GM18868 (cell line): ENCODE measurements around the gene MEST.
"Not testable (repeated sequence)": the region's sequence is repeated elsewhere in the genome, so short reads cannot be mapped to it uniquely, and the experiment has no call there.

Experiments used
- ATAC-seq: cut with Tn5 transposase; IDR thresholded peaks from one replicate; pipeline ENCODE4 v1.9.1; 2021; ENCODE audit warnings: mild to moderate bottlenecking, moderate library complexity; ENCODE audit not compliant: unreplicated experiment

MEST gene, protein sequence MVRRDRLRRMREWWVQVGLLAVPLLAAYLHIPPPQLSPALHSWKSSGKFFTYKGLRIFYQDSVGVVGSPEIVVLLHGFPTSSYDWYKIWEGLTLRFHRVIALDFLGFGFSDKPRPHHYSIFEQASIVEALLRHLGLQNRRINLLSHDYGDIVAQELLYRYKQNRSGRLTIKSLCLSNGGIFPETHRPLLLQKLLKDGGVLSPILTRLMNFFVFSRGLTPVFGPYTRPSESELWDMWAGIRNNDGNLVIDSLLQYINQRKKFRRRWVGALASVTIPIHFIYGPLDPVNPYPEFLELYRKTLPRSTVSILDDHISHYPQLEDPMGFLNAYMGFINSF

DNA sequence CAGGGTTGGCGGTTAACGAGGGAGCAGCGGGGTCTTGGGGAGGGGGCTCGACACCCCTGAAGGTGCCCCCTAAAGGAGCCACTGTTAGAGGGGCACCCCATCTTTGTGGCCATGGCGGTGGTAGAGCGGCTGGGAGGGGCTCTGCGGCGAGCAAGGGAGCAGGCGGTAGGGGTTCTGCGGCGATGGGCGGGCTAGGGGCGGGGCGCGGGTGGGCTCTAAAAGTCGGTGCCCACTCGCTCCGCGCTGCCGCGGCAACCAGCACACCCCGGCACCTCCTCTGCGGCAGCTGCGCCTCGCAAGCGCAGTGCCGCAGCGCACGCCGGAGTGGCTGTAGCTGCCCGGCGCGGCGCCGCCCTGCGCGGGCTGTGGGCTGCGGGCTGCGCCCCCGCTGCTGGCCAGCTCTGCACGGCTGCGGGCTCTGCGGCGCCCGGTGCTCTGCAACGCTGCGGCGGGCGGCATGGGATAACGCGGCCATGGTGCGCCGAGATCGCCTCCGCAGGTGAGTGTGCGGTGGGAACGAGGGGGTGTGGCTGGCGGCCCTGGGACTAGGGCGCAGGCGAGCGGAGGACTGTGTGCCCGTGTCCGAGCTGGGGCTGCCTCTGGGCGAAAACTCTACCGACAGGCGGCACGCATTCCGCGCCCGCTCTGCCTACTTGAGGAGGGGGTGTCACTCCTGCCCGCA, at the start of gene MEST:
Gene MEST (plus strand): TSS at position 245 of the 682 bp plus-strand sequence. CDS start 229 bp downstream, at position 474.
- ATAC-seq = no peak

DNA sequence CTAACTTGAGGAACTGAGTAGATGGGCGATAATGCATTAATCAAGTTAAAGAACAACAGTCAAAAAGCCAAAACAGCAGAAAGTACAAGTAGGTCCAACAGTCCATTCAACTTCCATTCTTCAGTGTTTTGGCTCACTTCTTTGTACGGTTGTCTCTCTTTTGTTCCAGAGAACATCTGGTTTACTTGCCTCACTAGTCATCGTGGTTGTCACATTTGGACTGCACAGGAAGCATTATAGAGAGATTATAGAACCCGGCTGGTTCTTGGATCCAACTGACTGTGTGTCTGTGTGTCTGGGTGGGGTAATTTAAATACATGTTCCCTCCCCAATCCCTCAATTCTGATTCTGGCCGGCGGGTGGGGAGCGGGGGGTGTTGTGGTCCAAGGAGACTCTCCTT, 49.3 kb upstream of the MEST start:
- ATAC-seq = no peak

DNA sequence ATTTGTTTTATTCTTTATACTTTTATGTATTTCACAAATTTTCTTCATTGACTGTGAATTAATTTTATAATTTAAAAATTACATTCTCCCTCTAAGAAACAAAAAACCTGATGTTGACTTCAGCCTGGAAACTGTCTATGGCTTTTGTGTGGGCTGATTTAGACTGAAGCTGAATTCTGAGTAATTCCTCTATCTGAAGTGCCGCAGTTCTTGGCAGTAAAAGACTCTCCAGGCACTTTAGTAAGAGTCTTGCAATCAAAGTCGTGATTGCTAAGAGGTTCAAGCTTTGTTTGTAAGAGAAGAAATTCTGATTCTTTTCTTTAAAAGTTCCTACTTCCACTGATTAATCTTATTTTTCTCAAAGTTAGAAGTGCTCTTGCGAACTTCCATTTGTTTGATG, 47.7 kb upstream of the MEST start:
- ATAC-seq = no peak

DNA sequence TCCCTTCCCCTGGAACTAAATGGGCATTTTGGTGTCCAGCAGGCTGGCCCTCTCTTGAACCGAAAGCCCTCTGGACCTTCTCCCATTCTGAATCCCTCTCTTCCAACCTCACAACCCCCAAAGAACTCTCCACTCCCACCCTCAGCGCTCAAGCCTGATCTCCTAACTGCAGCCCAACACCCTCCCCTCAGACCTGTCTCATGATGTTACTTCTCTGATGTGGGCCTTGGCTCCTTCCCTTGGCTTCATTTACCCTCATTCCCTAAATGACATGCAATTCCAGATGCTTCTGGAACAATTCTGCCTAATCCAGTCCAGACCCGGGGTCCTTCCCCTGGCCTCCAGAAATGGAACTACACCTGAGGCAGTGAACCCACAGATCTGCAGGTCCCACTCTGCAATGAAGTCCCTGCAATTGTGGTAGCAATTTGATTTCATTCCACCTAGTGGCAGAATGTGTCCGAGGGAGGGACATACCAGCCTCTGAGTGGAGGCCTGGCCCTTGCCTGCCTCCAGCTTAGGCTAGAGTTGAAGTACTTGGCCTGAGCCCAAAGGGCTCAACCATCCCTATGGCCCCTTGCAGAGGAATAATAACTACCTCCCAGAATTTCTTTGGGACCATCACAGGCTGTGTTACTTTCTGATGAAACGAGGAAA, 47.0 kb upstream of the MEST start:
- ATAC-seq = no peak

DNA sequence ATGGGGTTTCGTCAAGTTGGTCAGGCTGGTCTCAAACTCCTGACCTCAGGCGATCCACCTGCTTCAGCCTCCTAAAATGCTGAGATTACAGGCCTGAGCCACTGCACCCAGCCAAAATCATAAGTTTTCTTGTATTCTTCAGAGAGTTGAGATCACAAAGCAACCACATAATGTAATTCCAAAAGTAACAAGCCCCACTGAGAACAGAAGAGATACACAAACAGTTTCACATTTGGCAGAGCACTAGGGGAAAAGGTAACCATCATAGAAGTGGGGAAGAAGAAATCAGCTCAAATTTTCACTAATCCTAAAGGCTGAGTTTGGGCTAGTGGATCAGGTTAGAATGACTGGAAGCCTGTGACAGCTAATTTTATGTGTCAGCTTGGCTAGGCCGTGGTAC, 45.6 kb upstream of the MEST start:
- ATAC-seq = no peak

DNA sequence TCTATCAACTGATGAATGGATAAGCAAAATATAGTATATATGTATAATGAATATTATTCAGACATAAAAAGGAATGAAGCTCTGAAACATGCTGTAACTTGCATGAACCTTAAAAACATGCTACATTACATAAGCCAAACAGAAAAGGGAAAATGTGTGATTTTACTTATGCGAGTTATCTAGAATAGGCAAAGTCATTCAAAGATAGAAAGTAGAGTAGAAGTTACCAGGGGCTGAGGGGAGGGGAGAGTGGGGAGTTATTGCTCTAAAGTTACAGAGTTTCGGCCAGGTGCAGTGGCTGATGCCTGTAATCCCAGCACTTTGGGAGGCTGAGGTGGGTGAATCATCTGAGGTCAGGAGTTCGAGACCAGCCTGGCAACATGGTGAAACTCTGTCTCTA, 40.5 kb upstream of the MEST start:
- not testable (repeated sequence) for ATAC-seq

DNA sequence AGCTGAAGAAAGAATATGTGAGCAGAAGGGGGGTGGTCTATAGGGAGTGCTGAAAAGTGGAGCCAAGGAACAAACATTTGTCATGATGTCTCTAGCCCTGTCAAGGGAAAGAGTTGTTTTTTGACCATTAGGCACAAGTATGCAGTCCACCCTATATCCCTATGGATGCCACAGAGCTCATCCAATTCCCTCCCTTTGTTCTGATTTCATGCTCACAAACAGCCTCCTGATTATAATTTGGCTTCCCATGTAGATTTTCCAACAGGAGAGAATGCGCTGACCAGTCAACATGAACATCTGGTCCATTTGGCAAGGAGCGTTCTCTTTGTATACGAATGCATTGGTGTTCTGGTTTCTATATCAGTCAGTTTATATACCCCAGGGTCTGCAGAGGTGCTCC, 38.9 kb upstream of the MEST start:
- ATAC-seq = no peak

DNA sequence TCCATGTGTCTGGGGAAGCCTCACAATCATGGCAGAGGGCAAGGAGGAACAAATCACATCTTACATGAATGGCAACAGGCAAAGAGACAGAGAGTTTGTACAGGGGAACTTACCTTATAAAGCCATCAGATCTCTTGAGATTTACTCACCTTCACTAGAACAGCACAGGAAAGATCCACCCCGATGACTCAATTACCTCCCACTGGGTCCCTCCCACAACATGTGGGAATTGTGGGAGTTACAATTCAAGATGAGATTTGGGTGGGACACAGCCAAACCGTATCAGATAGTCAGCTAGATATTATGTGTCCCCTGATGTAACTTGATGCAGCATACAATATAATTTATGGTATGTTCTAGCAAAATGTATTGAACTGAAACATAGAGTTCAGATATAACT, 36.9 kb upstream of the MEST start:
- ATAC-seq = no peak

DNA sequence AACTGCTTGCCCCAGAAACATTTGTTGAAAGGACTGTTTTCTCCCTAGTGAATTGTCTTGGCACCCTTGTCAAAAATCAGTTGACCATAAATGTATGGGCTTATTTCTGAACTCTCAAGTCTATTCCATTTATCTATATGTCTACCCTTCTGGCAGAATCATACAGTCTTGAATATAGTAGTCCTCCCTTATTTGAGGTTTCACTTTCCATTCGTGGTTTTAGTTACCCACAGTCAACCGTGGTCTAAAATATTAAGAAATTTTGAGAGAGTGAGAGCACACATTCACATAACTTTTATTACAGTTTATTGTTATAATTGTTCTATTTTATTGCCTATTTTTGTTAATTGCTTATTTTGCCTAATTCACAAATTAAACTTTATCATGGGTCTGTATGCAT, 33.6 kb upstream of the MEST start:
- no peak for ATAC-seq

DNA sequence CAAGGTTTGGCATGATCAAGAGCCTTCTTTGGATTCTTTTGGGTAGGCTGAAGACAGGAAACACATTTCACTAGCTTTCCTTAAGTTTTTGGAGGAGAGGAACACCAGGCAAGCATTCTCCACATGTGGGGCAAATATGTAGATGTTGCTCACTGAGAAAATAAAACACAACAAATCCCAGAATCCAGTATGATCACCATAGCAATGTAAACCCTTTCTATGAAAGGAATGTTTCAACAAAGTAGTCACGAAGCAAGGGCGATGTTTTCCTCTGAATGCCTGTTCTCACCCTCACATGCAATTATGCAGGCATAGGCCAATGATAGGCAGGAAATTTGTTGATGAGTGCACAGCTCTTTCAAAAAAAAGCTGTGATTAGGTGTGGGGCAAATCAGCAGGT, 30.6 kb upstream of the MEST start:
- no peak for ATAC-seq

DNA sequence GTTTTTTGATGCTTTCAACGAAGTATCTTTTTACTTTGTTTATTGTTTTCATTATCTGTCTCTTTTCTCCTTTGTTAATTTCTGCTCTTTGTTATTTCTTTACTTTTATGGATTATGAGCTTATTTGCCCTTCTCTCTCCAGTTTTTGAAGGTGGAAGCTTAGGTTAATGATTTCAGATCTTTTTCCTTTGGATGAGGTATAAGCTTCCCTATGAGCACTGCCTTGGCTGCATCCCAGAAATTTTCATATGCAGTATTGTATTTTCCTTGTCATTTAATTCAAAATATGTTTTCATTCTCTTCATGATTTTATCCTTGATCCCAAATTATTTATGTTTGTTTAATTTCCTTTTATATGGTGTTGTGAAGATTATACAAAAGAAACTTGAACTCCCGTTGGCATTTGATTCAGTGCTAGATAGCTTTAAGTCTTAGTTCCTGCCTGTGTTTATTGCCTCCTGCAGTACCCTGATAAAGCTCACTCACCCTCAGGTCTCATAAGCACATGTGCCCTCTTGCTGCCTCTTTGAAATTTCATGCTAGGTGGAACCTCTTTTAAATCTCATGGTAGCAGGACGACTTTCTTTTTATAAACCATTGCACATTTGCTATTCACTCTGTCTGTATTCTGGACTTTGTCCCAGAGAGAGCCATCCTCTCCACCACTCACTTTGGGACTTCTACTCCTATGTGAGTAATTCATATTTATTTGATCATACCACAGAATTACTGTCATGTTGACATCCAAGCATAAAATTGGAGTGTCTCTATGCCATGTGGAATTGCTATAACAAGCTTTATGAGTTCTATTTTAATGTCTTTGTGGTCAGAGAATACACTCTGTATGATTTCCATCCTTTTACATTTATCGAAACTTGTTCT, 28.1 kb upstream of the MEST start:
- ATAC-seq = no peak

DNA sequence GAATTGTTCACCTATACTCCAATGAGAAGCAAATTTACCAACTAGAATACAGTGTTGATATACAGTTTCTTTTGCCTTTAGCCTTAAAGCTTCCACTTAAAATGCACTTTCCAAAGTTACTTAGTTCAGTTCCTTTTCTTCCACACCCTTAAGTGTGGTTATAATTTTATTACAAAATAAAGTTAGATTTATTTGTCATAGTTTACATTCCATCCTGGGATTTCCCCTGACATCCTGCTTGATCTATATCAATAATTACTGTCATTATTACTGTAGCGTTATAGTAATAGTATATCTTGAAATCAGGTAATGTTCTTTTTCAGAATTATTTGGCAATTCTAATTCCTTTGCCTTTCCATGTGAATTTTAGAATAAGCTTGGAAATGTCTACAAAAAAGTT, 23.3 kb upstream of the MEST start:
- no peak for ATAC-seq

DNA sequence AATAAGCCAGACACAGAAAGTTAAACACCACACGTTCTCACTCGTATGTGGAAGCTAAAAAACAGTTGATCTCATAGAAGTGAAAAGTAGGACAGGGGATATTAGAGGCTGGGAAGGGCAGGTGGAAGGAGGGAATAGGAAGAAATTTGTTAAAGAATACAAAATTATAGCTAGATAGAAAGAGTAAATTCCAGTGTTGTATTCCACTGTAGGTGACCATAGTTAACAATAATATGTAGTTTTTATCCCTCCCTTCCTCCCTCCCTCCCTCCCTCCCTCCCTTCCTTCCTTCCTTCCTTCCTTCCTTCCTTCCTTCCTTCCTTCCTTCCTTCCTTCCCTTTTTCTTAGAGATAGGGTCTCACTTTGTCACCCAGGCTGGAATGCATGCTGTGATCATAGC, 19.9 kb upstream of the MEST start:
- ATAC-seq = no peak

DNA sequence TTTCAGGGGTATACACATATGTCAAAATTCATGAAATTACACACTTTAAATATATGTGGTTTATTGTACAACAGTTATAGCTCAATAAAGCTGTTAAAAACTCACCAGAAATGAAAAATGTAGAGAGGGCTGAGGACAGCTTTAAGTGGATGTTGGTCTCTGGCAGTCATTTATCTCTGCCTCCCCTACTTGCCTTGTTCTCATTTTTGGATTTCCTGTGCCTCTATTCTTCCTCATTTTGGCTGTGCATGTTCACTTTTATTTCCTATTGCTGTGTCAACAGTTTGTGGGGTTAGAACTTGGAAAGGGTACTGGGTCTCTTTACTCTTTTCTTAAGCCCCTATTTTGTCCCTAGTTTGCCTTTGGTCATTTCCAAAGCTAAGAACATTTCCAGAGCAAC, 18.6 kb upstream of the MEST start:
- ATAC-seq = no peak

DNA sequence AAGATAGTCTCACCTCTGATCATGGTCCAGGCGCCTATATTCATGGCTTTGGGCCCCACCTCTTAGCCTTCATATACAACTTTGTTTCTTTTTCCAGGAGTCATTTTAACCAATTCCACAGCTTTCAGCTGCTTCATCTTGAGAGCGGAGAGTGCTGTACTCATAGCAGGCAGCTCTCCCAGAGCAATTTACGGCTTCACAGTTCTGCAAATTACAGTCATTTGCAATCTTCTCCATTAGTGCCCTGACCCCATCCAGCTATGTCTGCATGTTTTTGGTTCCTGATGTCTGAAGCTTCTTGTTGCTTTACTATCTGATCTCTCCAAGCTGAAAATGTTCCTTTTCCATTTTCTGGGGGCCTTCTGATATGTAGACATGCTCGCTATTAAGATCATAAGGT, 18.0 kb upstream of the MEST start:
- ATAC-seq = no peak

DNA sequence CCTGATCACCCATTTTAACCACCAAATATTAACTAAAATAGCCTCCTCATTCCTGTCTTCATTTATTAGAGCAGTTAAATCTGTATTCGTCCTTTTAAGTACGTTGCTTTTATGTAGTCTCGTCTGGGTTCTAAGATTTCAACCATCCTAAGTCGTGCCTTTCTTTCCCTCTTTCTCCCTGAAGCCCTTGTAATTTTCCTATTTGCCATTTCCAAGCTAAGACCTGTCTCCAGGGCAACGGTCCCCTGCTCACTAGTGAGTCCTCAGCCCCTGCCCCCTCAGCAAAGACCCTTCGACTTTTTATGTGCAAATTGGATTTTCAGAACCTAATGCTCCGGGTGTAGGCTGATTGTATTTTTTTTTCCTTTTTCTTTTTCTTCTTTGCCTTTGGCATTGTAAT, 16.1 kb upstream of the MEST start:
- ATAC-seq = no peak

DNA sequence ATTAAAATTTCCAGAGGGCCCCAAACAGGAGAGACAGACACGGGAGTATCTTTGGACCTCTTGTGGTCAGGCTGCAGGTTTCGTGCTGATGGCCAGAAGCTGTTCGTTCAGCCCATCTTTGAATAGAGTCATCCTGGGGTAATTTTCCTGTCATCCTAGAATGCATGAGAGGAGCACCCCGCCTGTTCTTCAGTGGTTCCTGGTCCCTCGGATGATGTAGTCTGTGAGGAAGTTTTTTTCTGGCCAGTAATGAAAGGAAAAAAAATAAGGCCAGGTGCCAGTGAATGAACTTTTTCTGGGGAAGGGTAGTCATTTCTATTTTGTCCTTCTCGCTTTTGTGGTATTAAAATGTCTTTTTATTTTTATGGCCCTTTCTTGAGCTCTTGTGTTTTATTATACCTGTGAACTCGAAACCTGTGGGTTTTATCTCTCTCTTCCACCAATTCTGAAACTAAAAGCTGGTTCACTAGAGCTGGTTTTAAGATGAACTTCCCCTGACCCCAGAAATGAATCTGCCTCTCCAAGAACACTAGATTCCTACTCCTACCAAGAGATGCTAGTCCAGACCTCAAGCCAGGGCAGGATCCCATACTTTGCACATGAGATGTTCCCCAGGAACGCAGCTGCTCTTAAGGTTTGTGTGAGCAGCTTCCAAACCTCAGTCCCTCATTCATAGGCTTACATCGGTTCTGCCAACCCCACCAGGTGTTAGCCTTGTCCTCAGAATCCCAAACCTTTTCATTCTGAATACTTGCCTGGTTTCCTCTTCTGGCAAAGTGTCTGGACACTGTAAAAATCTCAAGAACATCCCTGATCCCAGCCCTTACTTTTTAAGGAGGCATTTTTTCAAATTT, 15.4 kb upstream of the MEST start:
- ATAC-seq = peak; percentile 89

DNA sequence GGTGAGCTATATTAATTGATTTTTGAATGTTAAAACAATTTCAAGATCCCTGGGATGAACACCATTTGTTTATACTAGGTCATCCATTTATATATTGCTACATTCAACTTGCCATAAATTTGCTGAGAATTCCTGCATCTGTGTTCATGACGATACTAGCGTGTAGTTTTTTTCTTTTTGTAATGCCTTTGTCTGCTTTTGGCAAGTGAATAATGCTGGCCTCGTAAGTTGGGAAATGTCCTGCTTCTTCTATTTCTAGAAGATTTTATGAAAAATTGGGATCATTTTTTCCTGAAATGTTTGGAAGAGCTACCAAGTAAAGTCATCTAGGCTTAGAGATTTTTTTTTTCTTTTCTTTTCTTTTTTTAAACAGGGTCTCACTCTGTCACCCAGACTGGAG, 12.9 kb upstream of the MEST start:
- no peak for ATAC-seq

DNA sequence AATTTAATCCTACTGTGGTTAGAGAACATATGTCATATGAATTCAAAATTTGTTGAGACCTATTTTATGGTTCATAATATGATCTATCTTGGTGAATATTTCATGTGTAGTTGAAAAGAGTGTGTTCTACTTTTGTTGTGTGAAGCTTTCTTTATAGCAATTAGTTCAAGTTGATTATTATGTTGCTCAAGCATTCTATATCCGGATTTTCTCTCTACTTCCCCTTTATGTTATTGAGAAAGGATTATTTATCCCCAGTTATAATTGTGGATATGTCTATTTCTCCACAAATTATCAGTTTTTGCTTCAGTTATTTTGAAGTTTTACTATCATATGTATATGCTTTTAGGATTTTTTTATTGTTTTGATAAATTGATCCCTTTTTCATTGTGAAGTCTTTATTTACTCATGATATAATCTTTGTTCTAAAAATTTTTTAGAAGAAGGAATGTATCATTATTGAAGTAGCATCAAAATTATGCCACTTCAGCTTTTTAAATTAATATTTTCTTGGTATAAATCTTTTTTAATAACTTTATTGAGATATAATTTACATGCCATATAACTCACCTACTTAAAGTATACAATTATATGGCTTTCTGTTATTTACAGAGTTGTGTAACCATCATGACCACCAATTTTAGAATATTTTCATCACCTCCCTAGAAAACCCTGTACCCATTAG, 12.0 kb upstream of the MEST start:
- ATAC-seq = no peak

DNA sequence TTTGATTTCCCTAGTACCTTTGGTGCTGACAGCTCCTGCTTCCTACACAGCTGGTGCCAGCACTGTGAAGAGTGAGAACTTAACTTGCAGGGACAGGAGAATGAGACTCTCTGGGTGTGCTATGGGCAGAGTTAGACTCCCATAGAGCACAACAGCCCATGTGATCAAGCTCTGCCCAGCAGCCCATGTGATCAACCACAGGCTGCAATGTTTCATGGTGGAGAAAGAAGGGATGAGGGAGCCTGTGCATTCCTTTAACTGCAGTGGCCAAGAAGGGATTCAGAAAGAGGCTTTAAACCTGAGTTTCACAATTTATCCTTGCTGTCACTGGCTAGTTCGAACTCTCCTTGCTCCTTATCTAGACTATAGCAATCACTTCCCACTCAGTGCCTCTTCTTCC, 10.0 kb upstream of the MEST start:
- no peak for ATAC-seq
